Measurements from ENCODE around the gene MMD2. TPM values are rescaled to one million over a fixed set of nuclear protein-coding genes. Genes with fewer than 3 reads are reported as not detected.

MMD2 gene
- total and polyA plus RNA-seq, 12 donors = 0.03 to 0.17 TPM; not detected in 10

DNA sequence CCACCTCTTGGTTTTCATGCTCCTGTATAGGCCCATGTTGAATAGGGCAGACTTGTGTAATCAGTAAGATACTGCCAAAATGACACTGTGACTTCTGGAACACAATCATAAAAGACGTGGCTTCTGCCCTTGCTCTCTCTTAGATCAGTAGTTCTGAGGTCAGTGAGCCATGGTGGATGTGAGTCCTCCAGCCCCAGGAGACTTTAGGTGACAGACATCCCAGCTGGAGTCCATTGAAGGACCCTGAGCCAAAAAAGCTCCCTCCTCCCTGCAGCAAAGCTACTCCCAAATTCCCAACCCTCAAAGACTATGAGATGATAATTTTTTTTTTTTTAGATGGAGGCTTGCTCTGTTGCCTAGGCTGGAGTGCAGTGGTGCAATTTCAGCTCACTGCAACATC lies 72.3 kb downstream of the MMD2 start:
- peaks cover 8% of the 10 kb centered on the region for H3K27me3 ChIP-seq
- DNase-seq = no peak
- H3K36me3 ChIP-seq (replicated peaks in 1 of 2) = no peaks in the 10 kb centered on the region
- TF ChIP-seq, protein P1, sequence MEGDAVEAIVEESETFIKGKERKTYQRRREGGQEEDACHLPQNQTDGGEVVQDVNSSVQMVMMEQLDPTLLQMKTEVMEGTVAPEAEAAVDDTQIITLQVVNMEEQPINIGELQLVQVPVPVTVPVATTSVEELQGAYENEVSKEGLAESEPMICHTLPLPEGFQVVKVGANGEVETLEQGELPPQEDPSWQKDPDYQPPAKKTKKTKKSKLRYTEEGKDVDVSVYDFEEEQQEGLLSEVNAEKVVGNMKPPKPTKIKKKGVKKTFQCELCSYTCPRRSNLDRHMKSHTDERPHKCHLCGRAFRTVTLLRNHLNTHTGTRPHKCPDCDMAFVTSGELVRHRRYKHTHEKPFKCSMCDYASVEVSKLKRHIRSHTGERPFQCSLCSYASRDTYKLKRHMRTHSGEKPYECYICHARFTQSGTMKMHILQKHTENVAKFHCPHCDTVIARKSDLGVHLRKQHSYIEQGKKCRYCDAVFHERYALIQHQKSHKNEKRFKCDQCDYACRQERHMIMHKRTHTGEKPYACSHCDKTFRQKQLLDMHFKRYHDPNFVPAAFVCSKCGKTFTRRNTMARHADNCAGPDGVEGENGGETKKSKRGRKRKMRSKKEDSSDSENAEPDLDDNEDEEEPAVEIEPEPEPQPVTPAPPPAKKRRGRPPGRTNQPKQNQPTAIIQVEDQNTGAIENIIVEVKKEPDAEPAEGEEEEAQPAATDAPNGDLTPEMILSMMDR (IDR thresholded peaks at IDR 0.05) = no peak
- no peak for TF ChIP-seq POLR2A (IDR thresholded peaks at IDR 0.05)
- H3K9me3 ChIP-seq (replicated peaks in 1 of 3) = no peaks in the 10 kb centered on the region
- H3K4me1 ChIP-seq (replicated peaks in 1 of 2) = peaks cover 0 to 8% of the 10 kb centered on the region in 2 donors
- 11 to 78% (median 61%) methylated on average over 1 of the region's 1 CpG for WGBS, 4 donors
- H3K4me3 ChIP-seq = no peak overlapping the region
- intact Hi-C loops (cut with DNase I) = no loop called here
- no peak overlapping the region for H3K27ac ChIP-seq

DNA sequence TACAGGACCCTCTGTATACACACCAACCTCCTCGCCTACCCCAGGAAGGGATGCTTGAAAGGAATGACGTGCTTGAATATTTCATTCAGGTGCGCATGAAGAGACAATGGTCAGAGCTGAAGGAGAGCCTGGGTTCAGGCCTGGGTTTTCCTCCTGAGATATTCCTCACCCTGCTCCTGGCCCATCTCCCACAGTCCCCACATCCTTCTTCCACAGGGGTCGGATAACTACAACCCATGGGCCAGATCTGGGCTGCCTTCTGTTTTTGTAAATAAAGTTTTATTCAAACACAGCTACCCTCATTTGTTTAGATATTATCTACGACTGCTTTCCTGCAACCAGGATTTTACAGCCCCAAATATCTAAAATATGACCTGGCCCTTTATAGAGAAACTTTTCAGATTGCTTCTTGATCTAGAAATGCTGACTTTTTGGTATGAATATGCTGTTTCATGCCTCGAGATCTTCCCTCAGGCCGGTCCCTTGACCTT lies 73.6 kb downstream of the MMD2 start:
- no peak overlapping the region for H3K4me3 ChIP-seq
- DNase-seq = no peak
- peaks cover 8% of the 10 kb centered on the region for H3K27me3 ChIP-seq
- no peaks in the 10 kb centered on the region for H3K9me3 ChIP-seq (replicated peaks in 1 of 3)
- H3K4me1 ChIP-seq (replicated peaks in 1 of 2) = peaks cover 0 to 8% of the 10 kb centered on the region in 2 donors
- TF ChIP-seq, protein P1 (IDR thresholded peaks at IDR 0.05) = no peak
- no peak for TF ChIP-seq POLR2A (IDR thresholded peaks at IDR 0.05)
- H3K36me3 ChIP-seq (replicated peaks in 1 of 2) = no peaks in the 10 kb centered on the region
- WGBS, 4 donors = 88 to 93% (median 91%) methylated on average over 7 of the region's 7 CpGs
- intact Hi-C loops (cut with DNase I) = no loop called here
- no peak overlapping the region for H3K27ac ChIP-seq

DNA sequence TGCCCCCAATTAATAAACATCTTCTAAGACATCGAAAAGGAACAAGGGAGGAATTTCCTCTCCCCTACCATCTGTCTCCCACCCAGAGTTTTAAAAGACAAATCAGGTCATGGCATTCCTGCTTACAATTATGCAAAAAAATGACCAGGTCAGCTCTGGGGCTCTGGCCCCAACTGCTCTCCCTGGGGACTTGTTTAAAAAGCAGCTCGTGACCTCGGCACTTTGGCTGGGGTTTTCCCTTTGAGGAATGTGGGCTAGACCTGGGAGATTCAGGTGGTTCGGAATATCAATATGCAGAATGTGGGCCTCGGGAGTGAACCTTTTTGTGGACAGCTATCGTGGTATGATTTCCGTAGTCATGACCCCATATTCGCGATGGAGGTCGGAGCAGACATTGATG lies 74.8 kb downstream of the MMD2 start:
- H3K9me3 ChIP-seq (replicated peaks in 1 of 3) = no peaks in the 10 kb centered on the region
- 79 to 89% (median 81%) methylated on average over 10 of the region's 10 CpGs for WGBS, 4 donors
- H3K4me1 ChIP-seq (replicated peaks in 1 of 2) = peaks cover 0 to 8% of the 10 kb centered on the region in 2 donors
- peaks cover 8% of the 10 kb centered on the region for H3K27me3 ChIP-seq
- no peak for DNase-seq
- TF ChIP-seq POLR2A (IDR thresholded peaks at IDR 0.05) = no peak
- TF ChIP-seq, protein P1 (IDR thresholded peaks at IDR 0.05) = no peak
- no peak overlapping the region for H3K27ac ChIP-seq
- H3K4me3 ChIP-seq = no peak overlapping the region
- no peaks in the 10 kb centered on the region for H3K36me3 ChIP-seq (replicated peaks in 1 of 2)
- intact Hi-C loops (cut with DNase I) = no loop called here

DNA sequence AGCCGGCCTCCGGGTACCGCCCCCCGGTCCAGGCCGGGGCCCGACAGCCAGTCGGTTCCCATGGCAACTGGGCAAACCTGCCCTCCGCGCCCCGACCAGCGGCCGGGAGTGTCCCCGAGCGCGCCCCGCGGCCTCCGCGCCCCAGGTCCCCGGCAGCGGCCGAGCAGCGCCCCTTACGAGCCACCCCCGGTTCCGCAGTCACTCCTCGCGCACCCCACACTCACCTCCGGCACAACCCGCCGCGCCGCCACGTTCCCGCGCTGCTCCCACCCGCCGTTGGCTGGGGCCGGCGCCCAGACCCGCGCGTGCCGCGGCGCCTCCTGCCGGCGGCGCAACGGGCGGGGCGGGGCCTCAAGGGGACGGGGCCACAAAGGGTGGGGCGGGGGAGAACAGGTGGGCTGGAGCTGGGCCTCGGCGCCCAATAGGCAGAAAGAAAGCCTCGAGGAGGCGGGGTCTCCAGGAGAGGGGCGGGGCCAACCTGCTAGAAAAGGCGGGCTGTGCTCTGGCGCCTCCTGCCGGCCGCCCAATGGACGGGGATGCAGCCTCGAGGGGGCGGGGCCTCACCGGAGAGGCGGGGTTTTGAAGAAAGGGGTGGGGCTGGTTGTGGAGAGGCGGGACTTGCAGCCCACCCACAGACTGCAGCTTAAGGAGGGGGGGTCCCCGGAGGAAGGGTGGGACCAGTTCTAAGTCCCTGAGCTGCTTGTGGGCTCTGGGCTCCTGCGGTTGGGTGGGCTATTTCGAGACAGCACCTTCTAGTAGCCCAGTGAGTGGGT lies 75.4 kb downstream of the MMD2 start, which contains the start of gene RADIL:
Gene RADIL, minus strand, starts transcription at position 345 of the 773 bp plus-strand sequence. CDS start 5,577 bp downstream, outside the sequence.
- Histone ChIP-seq H3K27me3 (peaks cover 8% of the 10 kb centered on the region), H3K27ac (peak within 1 kb of the TSS in 2 of 5 donors; percentile 68 to 69), H3K4me3 (peak within 1 kb of the TSS in 2 of 4 donors; percentile 15 to 51), H3K9me3 (replicated peaks in 1 of 3) (no peaks in the 10 kb centered on the region), H3K36me3 (replicated peaks in 1 of 2) (no peaks in the 10 kb centered on the region), H3K4me1 (replicated peaks in 1 of 2) (peaks cover 0 to 8% of the 10 kb centered on the region in 2 donors)
- peak; percentile 70 to 94 (median 81) for DNase-seq
- TF ChIP-seq, protein P1 (IDR thresholded peaks at IDR 0.05) = peak in 4 of 6 experiments; percentile 35 to 70 (median 62)
- no peak for TF ChIP-seq POLR2A (IDR thresholded peaks at IDR 0.05)
- 0 to 25% (median 4%) methylated on average over 8 to 72 of the region's 72 CpGs for WGBS, 4 donors
- intact Hi-C loops (cut with DNase I) = no loop called here

All from adrenal gland (tissue), 12 donors.